SU-DHL-6 (cell line): ENCODE data around the gene EPHA6.

Source experiments
- H2AFZ ChIP-seq: fragments of 200-600 bp; sonication (generic); 2 replicates; pipeline ENCODE4 v1.6.1; 2014; ENCODE audit warnings: low read depth, mild to moderate bottlenecking, moderate library complexity, mixed read lengths, antibody characterized with exemption, low read length; ENCODE audit not compliant: severe bottlenecking
- H3F3A ChIP-seq: fragments of 200-600 bp; shearing (Covaris generic); 2 replicates; pipeline ENCODE4 v1.6.0; 2016; ENCODE audit warnings: antibody characterized with exemption, mild to moderate bottlenecking; ENCODE audit not compliant: insufficient read depth
- H3K27ac ChIP-seq: fragments of 200-600 bp; sonication (generic); 2 replicates; pipeline ENCODE4 v1.5.1; 2016; ENCODE audit warnings: low read depth, mild to moderate bottlenecking, low read length, moderate library complexity, mixed read lengths
- H3K27me3 ChIP-seq: fragments of 200-600 bp; sonication (generic), shearing (Covaris generic); 2 replicates; pipeline ENCODE4 v1.6.0; 2014; ENCODE audit warnings: mild to moderate bottlenecking, low read length
- H3K36me3 ChIP-seq: fragments of 200-600 bp; sonication (generic); 2 replicates; pipeline ENCODE4 v1.6.1; 2014; ENCODE audit warnings: mild to moderate bottlenecking, low read length, mixed read lengths
- H3K4me2 ChIP-seq: fragments of 300-600, 200-600 bp; shearing (Covaris generic), sonication (generic); 2 replicates; pipeline ENCODE4 v1.6.0; 2014; ENCODE audit warnings: low read length, low read depth, mild to moderate bottlenecking; ENCODE audit not compliant: poor library complexity, severe bottlenecking
- H3K4me3 ChIP-seq: fragments of 200-600 bp; sonication (generic); 2 replicates; pipeline ENCODE4 v1.5.1; 2014; ENCODE audit warnings: antibody characterized with exemption, low read length, mild to moderate bottlenecking, mixed read lengths; ENCODE audit not compliant: insufficient read depth, poor library complexity, severe bottlenecking
- H3K79me2 ChIP-seq: fragments of 200-600 bp; sonication (generic); 2 replicates; pipeline ENCODE4 v1.6.1; 2014; ENCODE audit warnings: mild to moderate bottlenecking, low read length, moderate library complexity; ENCODE audit not compliant: insufficient read depth
- H3K9ac ChIP-seq: fragments of 200-600 bp; sonication (generic); 2 replicates; pipeline ENCODE4 v1.7.0; 2014; ENCODE audit warnings: mild to moderate bottlenecking, low read length
- H3K9me2 ChIP-seq: fragments of 200-600 bp; sonication (generic); replicated peaks from 2 replicates; pipeline ENCODE4 v1.6.1; 2014; ENCODE audit warnings: low read length; ENCODE audit not compliant: insufficient read depth
- H3K9me3 ChIP-seq: fragments of 200-600 bp; sonication (generic); 2 replicates; pipeline ENCODE4 v1.6.1; 2014; ENCODE audit warnings: low read length, mixed read lengths; ENCODE audit not compliant: insufficient read depth
- H4K20me1 ChIP-seq: fragments of 200-600 bp; sonication (generic); 2 replicates; pipeline ENCODE4 v1.6.1; 2014; ENCODE audit warnings: low read depth, mild to moderate bottlenecking, antibody characterized with exemption, low read length, moderate library complexity, mixed read lengths
- EZH2phosphoT487 ChIP-seq: fragments of 200-600 bp; sonication (generic), shearing (Covaris generic); conservative IDR thresholded peaks from 2 replicates; pipeline ENCODE4 v1.6.1; 2018; ENCODE audit warnings: mild to moderate bottlenecking, antibody characterized with exemption, low read length, moderate library complexity, mixed read lengths
- TF ChIP-seq, protein P1 (sequence below): fragments of 200-600 bp; sonication (generic); IDR thresholded peaks from one replicate; pipeline ENCODE4 v1.5.1; 2017; ENCODE audit warnings: antibody characterized with exemption, mild to moderate bottlenecking, low read length, moderate library complexity; ENCODE audit not compliant: insufficient read depth, poor library complexity, severe bottlenecking

Gene EPHA6

DNA sequence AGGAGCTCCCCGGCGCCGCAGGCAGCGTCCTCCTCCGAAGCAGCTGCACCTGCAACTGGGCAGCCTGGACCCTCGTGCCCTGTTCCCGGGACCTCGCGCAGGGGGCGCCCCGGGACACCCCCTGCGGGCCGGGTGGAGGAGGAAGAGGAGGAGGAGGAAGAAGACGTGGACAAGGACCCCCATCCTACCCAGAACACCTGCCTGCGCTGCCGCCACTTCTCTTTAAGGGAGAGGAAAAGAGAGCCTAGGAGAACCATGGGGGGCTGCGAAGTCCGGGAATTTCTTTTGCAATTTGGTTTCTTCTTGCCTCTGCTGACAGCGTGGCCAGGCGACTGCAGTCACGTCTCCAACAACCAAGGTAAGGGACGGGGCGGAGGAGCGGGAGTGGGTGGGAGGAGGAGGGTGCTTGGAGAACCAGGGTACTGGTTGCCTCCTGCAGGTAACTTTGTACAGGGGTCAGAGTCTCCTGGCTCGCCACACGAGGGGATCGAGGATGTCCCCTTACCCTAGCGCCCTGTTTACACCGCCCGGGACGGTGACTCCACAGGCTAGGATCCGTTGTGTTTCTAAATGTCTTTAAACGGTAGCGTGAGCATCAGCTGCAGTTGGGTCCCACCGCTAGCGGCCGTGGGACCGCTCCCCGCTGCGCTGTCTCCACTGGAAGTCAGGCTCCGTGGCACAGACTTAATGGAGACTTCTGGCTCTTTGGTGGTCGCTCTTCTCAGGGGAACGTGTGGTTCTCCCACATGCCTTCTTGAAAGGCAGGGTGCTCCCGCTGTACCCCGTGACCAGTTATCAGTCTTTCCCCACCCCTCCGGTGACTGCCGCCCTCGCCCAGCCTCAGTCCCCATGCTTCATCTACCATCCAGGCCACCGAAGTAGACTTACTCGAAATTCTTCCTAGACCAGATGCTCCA, 515 bp downstream of the EPHA6 start:
- H4K20me1 ChIP-seq = no peaks in the 10 kb centered on the region
- H3K27me3 ChIP-seq = no peaks in the 10 kb centered on the region
- H3K27ac ChIP-seq = no peak overlapping the region
- H3K9me2 ChIP-seq = no peaks in the 10 kb centered on the region
- no peaks in the 10 kb centered on the region for H3K79me2 ChIP-seq
- H3K36me3 ChIP-seq = no peaks in the 10 kb centered on the region
- H3K9ac ChIP-seq = no peak overlapping the region
- no peak overlapping the region for H3K4me3 ChIP-seq
- H3K4me2 ChIP-seq = no peak overlapping the region
- H3F3A ChIP-seq = no peaks in the 10 kb centered on the region
- TF ChIP-seq, protein P1, sequence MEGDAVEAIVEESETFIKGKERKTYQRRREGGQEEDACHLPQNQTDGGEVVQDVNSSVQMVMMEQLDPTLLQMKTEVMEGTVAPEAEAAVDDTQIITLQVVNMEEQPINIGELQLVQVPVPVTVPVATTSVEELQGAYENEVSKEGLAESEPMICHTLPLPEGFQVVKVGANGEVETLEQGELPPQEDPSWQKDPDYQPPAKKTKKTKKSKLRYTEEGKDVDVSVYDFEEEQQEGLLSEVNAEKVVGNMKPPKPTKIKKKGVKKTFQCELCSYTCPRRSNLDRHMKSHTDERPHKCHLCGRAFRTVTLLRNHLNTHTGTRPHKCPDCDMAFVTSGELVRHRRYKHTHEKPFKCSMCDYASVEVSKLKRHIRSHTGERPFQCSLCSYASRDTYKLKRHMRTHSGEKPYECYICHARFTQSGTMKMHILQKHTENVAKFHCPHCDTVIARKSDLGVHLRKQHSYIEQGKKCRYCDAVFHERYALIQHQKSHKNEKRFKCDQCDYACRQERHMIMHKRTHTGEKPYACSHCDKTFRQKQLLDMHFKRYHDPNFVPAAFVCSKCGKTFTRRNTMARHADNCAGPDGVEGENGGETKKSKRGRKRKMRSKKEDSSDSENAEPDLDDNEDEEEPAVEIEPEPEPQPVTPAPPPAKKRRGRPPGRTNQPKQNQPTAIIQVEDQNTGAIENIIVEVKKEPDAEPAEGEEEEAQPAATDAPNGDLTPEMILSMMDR = no peak
- no peak for TF ChIP-seq EZH2phosphoT487
- no peak overlapping the region for H2AFZ ChIP-seq
- no peaks in the 10 kb centered on the region for H3K9me3 ChIP-seq

GRCh38 chr3:96831175-96831574, 16.8 kb downstream of the EPHA6 start:
- H3K27me3 ChIP-seq = no peaks in the 10 kb centered on the region
- no peaks in the 10 kb centered on the region for H3K79me2 ChIP-seq
- no peak overlapping the region for H3K9ac ChIP-seq
- H2AFZ ChIP-seq = no peak overlapping the region
- H4K20me1 ChIP-seq = no peaks in the 10 kb centered on the region
- no peak overlapping the region for H3K4me3 ChIP-seq
- H3F3A ChIP-seq = no peaks in the 10 kb centered on the region
- no peak overlapping the region for H3K27ac ChIP-seq
- H3K36me3 ChIP-seq = no peaks in the 10 kb centered on the region
- H3K9me3 ChIP-seq = no peaks in the 10 kb centered on the region
- H3K4me2 ChIP-seq = no peak overlapping the region
- TF ChIP-seq, protein P1 = no peak
- TF ChIP-seq EZH2phosphoT487 = no peak
- H3K9me2 ChIP-seq = no peaks in the 10 kb centered on the region

GRCh38 chr3:96833301-96833700, 18.9 kb downstream of the EPHA6 start:
- no peaks in the 10 kb centered on the region for H3K36me3 ChIP-seq
- no peak overlapping the region for H3K9ac ChIP-seq

More at GRCh38 chr3:96833301-96833700, 18.9 kb downstream of the EPHA6 start:
- TF ChIP-seq, protein P1 = no peak
- TF ChIP-seq EZH2phosphoT487 = no peak
- Histone ChIP-seq H3F3A (no peaks in the 10 kb centered on the region), H3K9me3 (no peaks in the 10 kb centered on the region), H3K4me3 (no peak overlapping the region), H3K4me2 (no peak overlapping the region), H3K27me3 (no peaks in the 10 kb centered on the region), H3K9me2 (no peaks in the 10 kb centered on the region), H3K27ac (no peak overlapping the region), H4K20me1 (no peaks in the 10 kb centered on the region), H2AFZ (no peak overlapping the region), H3K79me2 (no peaks in the 10 kb centered on the region)
